ENCODE data around the gene NBPF3.
A peak's percentile ranks its signal among the peaks of the same experiment; 100 is the strongest.

Gene NBPF3

DNA sequence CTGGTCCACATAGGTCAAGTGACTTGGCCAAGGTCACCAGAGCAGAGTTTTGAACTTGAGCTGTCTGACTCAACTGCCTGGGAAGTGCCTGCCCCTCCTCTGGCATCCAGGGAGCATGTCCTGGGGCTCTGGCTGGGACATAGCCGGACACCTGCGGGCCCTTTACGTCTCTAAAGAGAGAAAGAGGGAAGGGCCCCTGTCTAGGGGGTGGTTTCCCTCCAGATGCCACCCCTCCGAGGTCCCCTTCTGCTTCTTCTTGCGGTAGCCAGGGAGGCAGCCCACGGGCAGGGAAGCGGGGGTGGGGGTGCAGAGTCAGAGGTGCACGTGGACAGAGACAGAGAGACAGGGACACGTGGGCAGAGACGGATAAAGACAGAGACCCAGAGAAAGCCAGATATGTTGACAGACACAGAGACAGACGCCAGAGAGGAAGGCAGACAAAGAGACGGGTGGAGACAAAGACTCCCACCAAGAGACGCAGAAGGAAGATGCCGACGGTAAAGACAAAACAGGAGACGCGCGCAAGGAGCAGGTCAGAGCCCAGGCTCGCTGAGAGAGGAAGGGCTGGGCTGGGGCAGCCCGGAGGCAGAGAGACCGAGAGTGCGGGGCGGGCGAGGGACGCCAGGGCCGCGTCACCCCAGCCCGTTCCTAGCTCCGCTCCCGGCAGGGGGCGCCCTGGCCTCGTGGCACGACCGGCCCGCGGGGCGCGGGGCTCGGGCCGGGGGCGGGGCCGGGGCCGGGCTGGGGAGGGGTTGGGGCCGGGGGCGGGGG is 68.8 kb downstream of the NBPF3 start:
- DNase-seq (ENCODE audit: low spot score): peak; percentile 48
- TF ChIP-seq, protein P1, sequence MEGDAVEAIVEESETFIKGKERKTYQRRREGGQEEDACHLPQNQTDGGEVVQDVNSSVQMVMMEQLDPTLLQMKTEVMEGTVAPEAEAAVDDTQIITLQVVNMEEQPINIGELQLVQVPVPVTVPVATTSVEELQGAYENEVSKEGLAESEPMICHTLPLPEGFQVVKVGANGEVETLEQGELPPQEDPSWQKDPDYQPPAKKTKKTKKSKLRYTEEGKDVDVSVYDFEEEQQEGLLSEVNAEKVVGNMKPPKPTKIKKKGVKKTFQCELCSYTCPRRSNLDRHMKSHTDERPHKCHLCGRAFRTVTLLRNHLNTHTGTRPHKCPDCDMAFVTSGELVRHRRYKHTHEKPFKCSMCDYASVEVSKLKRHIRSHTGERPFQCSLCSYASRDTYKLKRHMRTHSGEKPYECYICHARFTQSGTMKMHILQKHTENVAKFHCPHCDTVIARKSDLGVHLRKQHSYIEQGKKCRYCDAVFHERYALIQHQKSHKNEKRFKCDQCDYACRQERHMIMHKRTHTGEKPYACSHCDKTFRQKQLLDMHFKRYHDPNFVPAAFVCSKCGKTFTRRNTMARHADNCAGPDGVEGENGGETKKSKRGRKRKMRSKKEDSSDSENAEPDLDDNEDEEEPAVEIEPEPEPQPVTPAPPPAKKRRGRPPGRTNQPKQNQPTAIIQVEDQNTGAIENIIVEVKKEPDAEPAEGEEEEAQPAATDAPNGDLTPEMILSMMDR (conservative IDR thresholded peaks at IDR 0.05; ENCODE audit: low read depth): peak; percentile 63
- H3K27ac ChIP-seq: no peak overlapping the region
- ChIA-PET CTCF (interaction anchor here (0.5 to 1.1 kb wide), 8 partner anchors 12 to 1690 kb away, joined by 3 to 6 read pairs (median 4); partner anchors contain the start of genes NBPF3 and RAP1GAP), POLR2A (ENCODE audit: low non-redundant PET) (no interaction called here)

DNA sequence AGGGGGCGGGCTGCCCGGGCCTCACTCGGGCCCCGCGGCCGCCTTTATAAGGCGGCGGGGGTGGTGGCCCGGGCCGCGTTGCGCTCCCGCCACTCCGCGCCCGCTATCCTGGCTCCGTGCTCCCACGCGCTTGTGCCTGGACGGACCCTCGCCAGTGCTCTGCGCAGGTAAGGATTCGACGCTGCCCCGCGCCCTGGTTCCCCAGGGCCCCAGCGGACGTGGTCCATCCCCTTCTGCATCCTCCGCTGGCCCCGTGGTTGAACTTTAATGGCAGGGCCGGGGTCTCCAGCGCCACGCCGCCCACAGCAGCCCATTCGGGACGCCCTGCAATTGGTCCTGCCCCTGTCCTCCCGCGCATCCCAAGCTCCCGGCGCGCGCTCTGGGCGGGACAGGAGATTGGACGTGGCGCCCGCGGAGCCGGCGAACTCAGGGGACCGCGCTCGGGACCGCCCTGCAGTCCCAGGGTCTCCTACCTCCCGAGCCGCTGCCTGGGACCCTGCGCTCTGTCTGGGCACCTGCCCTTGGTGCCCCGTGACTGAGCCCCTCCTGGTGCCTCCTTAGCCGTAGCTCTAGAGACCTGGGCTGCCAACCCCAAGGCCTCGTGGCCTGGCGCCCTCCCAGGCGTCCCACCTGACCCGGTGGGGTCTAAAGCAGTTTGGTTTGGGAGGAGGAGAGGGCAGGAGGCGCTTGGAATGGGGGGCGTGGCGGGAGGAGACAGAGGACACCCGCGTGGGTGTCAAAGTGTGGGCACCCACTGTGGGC is 69.6 kb downstream of the NBPF3 start, which contains the start of gene ALPL:
ALPL (plus strand) TSS at position 73 of the 762 bp plus-strand sequence. CDS start 44,659 bp downstream, outside the sequence.
- TF ChIP-seq, protein P1 (conservative IDR thresholded peaks at IDR 0.05; ENCODE audit: low read depth): peak; percentile 10; the same call in 1 of the 2 replicates
- CTCF ChIA-PET: interaction anchor here (0.6 to 1.1 kb wide), 7 partner anchors 12 to 1690 kb away, joined by 3 to 6 read pairs (median 4); partner anchors contain the start of gene RAP1GAP
- POLR2A ChIA-PET (ENCODE audit: low non-redundant PET): no interaction called here
- H3K27ac ChIP-seq: no peak within 1 kb of the TSS
- DNase-seq (ENCODE audit: low spot score): no peak

DNA sequence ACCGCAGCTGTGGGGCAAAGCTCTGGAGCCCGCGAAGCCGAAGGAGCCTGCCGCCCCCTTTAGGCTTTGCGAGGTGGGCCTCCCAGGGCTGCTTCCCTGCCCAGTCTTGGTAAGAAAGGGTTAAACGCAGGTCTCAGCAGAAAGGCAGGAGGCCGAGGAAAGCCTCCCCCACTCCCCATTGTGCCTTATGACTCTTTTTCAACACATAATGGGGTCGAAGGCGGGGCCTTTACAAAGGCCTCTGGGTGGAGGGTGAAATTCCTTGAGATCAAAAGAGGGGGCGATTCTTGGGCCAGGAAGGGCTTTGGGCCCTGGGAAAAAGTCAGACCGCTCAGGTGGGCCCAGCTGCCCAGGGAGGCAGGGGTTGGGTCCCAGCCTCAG is 70.2 kb downstream of the NBPF3 start:
- TF ChIP-seq, protein P1 (conservative IDR thresholded peaks at IDR 0.05; ENCODE audit: low read depth): no peak
- no peak overlapping the region for H3K27ac ChIP-seq
- no peak for DNase-seq (ENCODE audit: low spot score)
- ChIA-PET CTCF (interaction anchor here (0.7 to 1.1 kb wide), 2 partner anchors 142 to 165 kb away, joined by 4 read pairs; no protein-coding TSS in a partner anchor), POLR2A (ENCODE audit: low non-redundant PET) (no interaction called here)

DNA sequence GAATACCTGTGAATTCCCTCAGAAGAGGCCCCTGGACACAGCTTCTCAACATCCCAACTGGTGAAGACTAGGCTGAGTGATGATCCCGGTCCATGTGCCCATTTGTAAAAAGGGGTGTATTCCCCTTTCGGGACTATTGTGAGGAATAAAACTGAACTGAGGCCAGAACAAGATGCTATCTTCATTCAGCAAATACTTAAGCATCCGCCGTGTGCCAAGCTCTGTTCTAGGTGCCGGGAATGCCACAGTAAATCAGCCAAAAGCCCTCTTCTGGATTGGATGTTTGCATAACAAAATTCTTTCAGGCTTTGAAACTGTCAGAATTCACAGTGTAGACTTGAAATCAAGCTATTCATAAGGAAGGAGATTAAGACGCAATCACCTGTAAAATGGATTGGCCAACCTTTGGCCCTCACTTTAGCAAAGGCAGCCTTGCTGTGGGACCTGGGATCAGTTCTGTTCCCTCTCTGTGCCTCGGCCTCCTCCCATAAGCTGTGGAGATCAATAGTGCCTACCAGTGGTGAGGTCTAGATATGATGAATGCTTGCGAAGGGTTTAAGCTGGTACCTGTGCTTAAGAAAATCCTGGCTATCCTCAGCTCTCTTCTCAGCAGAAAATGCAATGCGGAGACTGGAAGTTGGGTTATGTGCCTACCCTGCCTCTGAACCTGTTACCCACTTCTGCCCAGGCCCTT is 71.1 kb downstream of the NBPF3 start:
- CTCF ChIA-PET: interaction anchor here (0.5 to 1.8 kb wide), 4 partner anchors 12 to 148 kb away, joined by 3 to 6 read pairs (median 4); no protein-coding TSS in a partner anchor
- no peak overlapping the region for H3K27ac ChIP-seq
- TF ChIP-seq, protein P1 (conservative IDR thresholded peaks at IDR 0.05; ENCODE audit: low read depth): no peak
- POLR2A ChIA-PET (ENCODE audit: low non-redundant PET): interaction anchor here (0.6 kb wide), 1 partner anchor 51 kb away, joined by 6 read pairs; no protein-coding TSS in a partner anchor
- no peak for DNase-seq (ENCODE audit: low spot score)

DNA sequence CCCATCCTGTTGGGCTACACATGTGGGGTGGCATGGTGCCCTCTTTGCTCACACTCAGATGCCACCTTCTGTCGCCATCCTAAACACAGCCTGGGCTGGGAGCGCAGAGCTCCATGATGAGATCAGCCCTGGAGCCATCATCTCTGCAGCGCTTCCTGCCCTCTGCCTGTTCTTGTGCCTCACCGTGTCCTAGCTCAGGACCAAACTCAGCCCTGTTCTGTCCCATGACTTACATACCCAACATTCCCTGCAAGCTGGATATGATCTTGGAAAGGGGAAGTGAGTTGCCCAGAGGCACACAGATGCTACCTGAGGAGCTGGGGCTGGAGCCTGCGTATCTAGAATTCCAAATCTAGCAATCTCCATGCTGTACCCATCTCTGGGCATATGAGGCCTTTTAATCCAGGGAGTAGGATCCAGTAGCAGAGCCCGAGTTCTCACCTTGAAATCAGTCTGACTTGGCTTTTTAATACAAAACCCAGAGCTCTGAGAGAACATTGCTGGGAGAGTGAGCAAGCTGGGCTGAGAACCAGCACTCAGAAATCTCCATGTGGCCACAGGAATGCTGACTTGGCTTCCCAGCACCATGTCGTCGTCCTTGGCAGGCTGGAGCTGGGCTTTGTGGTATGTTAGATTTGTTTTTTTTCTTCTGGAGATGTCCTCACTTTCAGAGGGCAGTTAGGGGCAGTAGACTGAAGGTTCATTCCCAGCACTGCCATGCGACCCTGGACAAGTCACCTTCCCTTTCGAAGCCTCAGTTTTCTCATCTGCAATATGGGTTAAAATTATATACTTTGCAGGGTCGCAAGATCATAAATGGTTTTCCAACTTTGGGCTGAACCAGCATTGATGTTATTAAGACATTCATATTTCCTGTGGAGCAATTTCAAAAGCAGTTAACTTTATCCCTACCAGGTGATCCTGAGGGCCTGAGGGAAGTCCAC is 71.9 kb downstream of the NBPF3 start:
- no peak for DNase-seq (ENCODE audit: low spot score)
- POLR2A ChIA-PET (ENCODE audit: low non-redundant PET): no interaction called here
- H3K27ac ChIP-seq: no peak overlapping the region
- CTCF ChIA-PET: interaction anchor here (0.5 to 1.8 kb wide), 5 partner anchors 13 to 147 kb away, joined by 3 to 6 read pairs (median 4); no protein-coding TSS in a partner anchor
- TF ChIP-seq, protein P1 (conservative IDR thresholded peaks at IDR 0.05; ENCODE audit: low read depth): no peak
